ENCODE data around the gene SMPX.

Gene SMPX

GRCh38 chrX:21715825-21716224 lies 42.1 kb downstream of the SMPX start:
- in situ Hi-C loops (cut with MboI; ENCODE audit: low sequenced_read_pairs) = no loop called here

GRCh38 chrX:21715337-21715736 lies 42.6 kb downstream of the SMPX start:
- in situ Hi-C loops (cut with MboI; ENCODE audit: low sequenced_read_pairs) = no loop called here

GRCh38 chrX:21711848-21712197 lies 46.1 kb downstream of the SMPX start:
- in situ Hi-C loops (cut with MboI; ENCODE audit: low sequenced_read_pairs) = no loop called here

GRCh38 chrX:21711129-21711847 lies 46.6 kb downstream of the SMPX start:
- in situ Hi-C loops (cut with MboI; ENCODE audit: low sequenced_read_pairs) = no loop called here

GRCh38 chrX:21708116-21708515 lies 49.8 kb downstream of the SMPX start:
- in situ Hi-C loops (cut with MboI; ENCODE audit: low sequenced_read_pairs) = no loop called here

- in situ Hi-C loops (cut with MboI; ENCODE audit: low sequenced_read_pairs) = no loop called here
Observed at GRCh38 chrX:21705225-21705624, 52.7 kb downstream of the SMPX start.

- in situ Hi-C loops (cut with MboI; ENCODE audit: low sequenced_read_pairs) = no loop called here
Observed at GRCh38 chrX:21702725-21703124, 55.2 kb downstream of the SMPX start.

- in situ Hi-C loops (cut with MboI; ENCODE audit: low sequenced_read_pairs) = no loop called here
Observed at GRCh38 chrX:21700967-21701366, 56.9 kb downstream of the SMPX start.

- in situ Hi-C loops (cut with MboI; ENCODE audit: low sequenced_read_pairs) = no loop called here
Observed at GRCh38 chrX:21700275-21700674, 57.6 kb downstream of the SMPX start.

GRCh38 chrX:21699136-21699535 lies 58.8 kb downstream of the SMPX start:
- in situ Hi-C loops (cut with MboI; ENCODE audit: low sequenced_read_pairs) = no loop called here

- in situ Hi-C loops (cut with MboI; ENCODE audit: low sequenced_read_pairs) = no loop called here
Observed at GRCh38 chrX:21698272-21698671, 59.6 kb downstream of the SMPX start.

GRCh38 chrX:21691512-21692018 lies 66.4 kb downstream of the SMPX start:
- in situ Hi-C loops (cut with MboI; ENCODE audit: low sequenced_read_pairs) = no loop called here

GRCh38 chrX:21683941-21684340 lies 74.0 kb downstream of the SMPX start:
- in situ Hi-C loops (cut with MboI; ENCODE audit: low sequenced_read_pairs) = no loop called here

- in situ Hi-C loops (cut with MboI; ENCODE audit: low sequenced_read_pairs) = no loop called here
Observed at GRCh38 chrX:21678048-21678612, 79.8 kb downstream of the SMPX start.

- in situ Hi-C loops (cut with MboI; ENCODE audit: low sequenced_read_pairs) = no loop called here
Observed at GRCh38 chrX:21675931-21676330, 82.0 kb downstream of the SMPX start.

- in situ Hi-C loops (cut with MboI; ENCODE audit: low sequenced_read_pairs) = no loop called here
Observed at GRCh38 chrX:21674430-21675186, 83.3 kb downstream of the SMPX start.

- in situ Hi-C loops (cut with MboI; ENCODE audit: low sequenced_read_pairs) = no loop called here
Observed at GRCh38 chrX:21666679-21667078, 91.2 kb downstream of the SMPX start.

- in situ Hi-C loops (cut with MboI; ENCODE audit: low sequenced_read_pairs) = no loop called here
Observed at GRCh38 chrX:21666252-21666651, 91.7 kb downstream of the SMPX start.

- in situ Hi-C loops (cut with MboI; ENCODE audit: low sequenced_read_pairs) = no loop called here
Observed at GRCh38 chrX:21662761-21663160, 95.2 kb downstream of the SMPX start.

- in situ Hi-C loops (cut with MboI; ENCODE audit: low sequenced_read_pairs) = no loop called here
Observed at GRCh38 chrX:21661316-21661715, 96.6 kb downstream of the SMPX start.

- in situ Hi-C loops (cut with MboI; ENCODE audit: low sequenced_read_pairs) = no loop called here
Observed at GRCh38 chrX:21660156-21660555, 97.8 kb downstream of the SMPX start.

- in situ Hi-C loops (cut with MboI; ENCODE audit: low sequenced_read_pairs) = no loop called here
Observed at GRCh38 chrX:21659320-21659719, 98.6 kb downstream of the SMPX start.

All from HL-60/S4 (cell line).